AG04449 (cell line): ENCODE results near the gene TMOD4.
"Not testable (repeated sequence)": the region's sequence is repeated elsewhere in the genome, so short reads cannot be mapped to it uniquely, and the experiment has no call there.

Experiments used
- CTCF ChIA-PET: fragments of 350-600 bp; formaldehyde crosslinking; extraction: SDS; loops from one replicate; lab custom pipeline; 2021; ENCODE audit warnings: antibody characterized with exemption; lab: Yijun Ruan, JAX
- POLR2A ChIA-PET: fragments of 400-600, 350-600 bp; formaldehyde crosslinking; extraction: SDS; loops from one replicate; lab custom pipeline; 2020; ENCODE audit warnings: antibody characterized with exemption, inconsistent platforms; lab: Yijun Ruan, JAX
- DNase-seq: peaks from one replicate; pipeline ENCODE4 v3.0.0-alpha.2; 2010; ENCODE audit warnings: low read depth, low spot score
- H3K4me3 ChIP-seq: 2 replicates; pipeline ENCODE4 v1.5.1; 2011; ENCODE audit warnings: low read depth, mild to moderate bottlenecking, control low read depth, low read length
- TF ChIP-seq, protein P1 (sequence below): IDR thresholded peaks from one replicate; pipeline ENCODE4 v1.5.1; 2011; ENCODE audit warnings: mild to moderate bottlenecking, moderate library complexity, low read length, control low read depth, inconsistent platforms; ENCODE audit not compliant: insufficient read depth; ENCODE audit errors: missing control alignments

TMOD4 gene

DNA sequence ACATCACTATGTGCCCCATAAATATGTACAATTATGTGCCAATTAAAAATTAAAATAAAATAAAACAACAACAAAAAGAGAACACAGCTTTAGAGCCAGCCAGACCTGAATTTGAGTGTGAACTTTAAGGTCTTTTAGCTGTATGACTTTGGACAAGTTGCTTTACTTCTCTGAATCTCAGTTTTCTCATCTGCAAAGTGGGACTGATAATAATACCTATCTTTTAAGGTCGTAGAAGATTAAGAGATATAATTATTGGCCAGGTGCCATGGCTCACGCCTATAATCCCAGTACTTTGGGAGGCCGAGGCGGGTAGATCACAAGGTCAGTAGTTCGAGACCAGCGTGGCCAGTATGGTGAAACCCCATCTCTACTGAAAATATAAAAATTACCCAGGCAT lies 17.5 kb upstream of the TMOD4 start:
- ChIA-PET CTCF (interaction anchor here (0.9 to 1.6 kb wide), 2 partner anchors 147 to 271 kb away, joined by 3 to 5 read pairs; no protein-coding TSS in a partner anchor), POLR2A (no interaction called here)
- TF ChIP-seq, protein P1, sequence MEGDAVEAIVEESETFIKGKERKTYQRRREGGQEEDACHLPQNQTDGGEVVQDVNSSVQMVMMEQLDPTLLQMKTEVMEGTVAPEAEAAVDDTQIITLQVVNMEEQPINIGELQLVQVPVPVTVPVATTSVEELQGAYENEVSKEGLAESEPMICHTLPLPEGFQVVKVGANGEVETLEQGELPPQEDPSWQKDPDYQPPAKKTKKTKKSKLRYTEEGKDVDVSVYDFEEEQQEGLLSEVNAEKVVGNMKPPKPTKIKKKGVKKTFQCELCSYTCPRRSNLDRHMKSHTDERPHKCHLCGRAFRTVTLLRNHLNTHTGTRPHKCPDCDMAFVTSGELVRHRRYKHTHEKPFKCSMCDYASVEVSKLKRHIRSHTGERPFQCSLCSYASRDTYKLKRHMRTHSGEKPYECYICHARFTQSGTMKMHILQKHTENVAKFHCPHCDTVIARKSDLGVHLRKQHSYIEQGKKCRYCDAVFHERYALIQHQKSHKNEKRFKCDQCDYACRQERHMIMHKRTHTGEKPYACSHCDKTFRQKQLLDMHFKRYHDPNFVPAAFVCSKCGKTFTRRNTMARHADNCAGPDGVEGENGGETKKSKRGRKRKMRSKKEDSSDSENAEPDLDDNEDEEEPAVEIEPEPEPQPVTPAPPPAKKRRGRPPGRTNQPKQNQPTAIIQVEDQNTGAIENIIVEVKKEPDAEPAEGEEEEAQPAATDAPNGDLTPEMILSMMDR: no peak
- H3K4me3 ChIP-seq: no peak overlapping the region
- DNase-seq: no peak

DNA sequence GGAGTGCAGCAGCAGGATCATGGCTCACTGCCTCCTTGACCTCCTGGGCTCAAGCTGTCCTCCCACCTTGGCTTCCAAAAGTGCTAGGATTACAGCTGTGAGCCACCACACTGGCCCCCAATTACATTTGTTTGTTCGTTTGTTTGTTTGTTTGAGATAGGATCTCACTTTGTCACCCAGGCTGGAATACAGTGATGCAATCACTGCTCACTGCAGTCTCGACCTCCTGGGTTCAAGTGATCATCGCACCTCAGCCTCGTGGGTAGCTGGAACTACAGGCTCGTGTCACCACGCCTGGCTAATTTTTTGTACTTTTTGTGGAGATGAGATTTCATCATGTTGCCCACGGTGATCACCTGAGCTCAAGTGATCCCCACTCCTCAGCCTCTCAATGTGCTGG lies 16.3 kb upstream of the TMOD4 start:
- POLR2A ChIA-PET: no interaction called here
- H3K4me3 ChIP-seq: no peak overlapping the region
- DNase-seq: no peak
- CTCF ChIA-PET: interaction anchor here (0.9 to 1.6 kb wide), 2 partner anchors 148 to 270 kb away, joined by 3 to 5 read pairs; no protein-coding TSS in a partner anchor
- TF ChIP-seq, protein P1: no peak

DNA sequence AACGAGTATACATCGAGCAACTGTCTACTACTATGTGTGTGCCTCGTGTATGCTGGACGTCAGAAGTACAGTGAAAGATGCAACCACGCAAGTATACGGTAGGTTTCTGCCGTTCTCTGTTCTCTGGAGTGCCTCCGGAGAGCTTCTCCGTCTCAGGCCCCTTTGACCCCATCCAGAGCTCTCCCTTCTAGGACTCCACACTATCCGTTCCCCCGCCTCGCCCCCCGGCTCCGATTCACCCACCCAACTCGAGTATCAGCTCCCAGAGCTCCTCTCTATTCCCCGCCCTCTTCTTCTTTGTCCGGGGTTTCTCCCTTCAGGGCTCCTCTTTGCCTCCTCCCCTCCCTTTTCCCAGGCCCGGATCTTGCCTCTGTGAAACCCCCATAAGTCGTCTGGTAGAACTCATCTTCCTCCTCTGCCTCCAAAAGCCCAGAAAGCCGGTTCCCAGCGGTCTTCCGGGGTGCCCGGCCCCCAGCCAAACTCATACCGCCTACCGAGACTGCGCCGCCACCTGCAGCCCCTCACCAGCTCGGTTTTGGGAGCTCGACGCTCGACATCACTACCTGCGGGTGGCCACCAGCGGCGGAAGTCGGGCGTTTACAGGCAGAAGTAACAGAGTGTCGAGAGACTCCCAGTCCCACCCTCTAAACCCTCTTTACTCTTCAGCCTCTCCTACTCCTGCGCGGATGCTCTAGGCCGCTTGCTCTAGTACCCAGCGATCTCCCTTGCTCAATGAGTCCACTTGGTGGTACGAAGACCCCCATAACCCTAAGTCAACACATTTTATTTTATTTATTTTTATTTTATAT lies 14.1 kb upstream of the TMOD4 start, which contains the start of gene VPS72:
VPS72 (minus strand) TSS at position 561 of the 809 bp plus-strand sequence; CDS start at position 485, 76 bp downstream.
- H3K4me3 ChIP-seq: peak within 1 kb of the TSS; percentile 67
- DNase-seq: no peak
- TF ChIP-seq, protein P1: no peak
- POLR2A ChIA-PET: interaction anchor here (0.6 to 1.6 kb wide), 10 partner anchors 10 to 137 kb away, joined by 3 to 7 read pairs (median 4); partner anchors contain the start of genes PI4KB, PSMD4 and ZNF687
- CTCF ChIA-PET: interaction anchor here (0.7 to 4.4 kb wide), 7 partner anchors 9 to 151 kb away, joined by 3 to 24 read pairs (median 4); partner anchors contain the start of gene TMOD4

DNA sequence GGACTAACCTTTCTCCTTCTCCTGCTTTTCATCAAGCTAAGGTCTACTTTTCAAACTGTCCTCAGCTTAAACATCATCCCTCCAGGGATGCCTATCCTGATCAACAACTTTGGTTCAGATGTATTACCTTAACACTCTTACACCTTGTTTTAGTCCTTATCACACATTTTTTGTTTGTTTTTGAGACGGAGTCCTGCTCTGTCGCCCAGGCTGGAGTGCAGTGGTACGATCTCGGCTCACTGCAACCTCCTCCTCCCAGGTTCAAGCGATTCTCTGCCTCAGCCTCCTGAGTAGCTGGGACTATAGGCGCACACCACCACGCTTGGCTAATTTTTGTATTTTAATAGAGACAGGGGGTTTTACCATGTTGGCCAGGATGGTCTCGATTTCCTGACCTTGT lies 12.9 kb upstream of the TMOD4 start:
- POLR2A ChIA-PET: interaction anchor here (0.8 kb wide), 1 partner anchor 20 kb away, joined by 3 read pairs; no protein-coding TSS in a partner anchor

DNA sequence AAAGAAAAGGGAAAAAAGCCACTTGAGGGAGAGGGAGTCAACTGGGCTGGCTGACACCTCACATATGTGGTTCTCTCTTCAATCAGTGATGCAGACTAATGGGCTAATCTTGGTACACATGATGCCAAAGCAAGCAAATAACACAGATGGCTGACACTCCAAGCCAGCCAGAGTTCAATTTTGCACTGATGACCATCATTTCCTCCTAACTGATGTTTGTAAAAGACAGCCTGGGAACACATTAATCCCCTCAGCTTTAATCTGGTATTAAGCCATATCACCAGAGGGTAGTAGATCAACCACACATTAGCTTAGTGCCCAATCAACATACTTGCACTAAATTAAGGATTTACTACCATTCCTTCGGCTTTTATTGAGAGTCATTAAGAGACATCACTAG lies 11.4 kb upstream of the TMOD4 start:
- no peak overlapping the region for H3K4me3 ChIP-seq
- POLR2A ChIA-PET: no interaction called here
- TF ChIP-seq, protein P1: no peak
- CTCF ChIA-PET: interaction anchor here (1.3 to 4.4 kb wide), 2 partner anchors 11 to 68 kb away, joined by 3 to 24 read pairs; partner anchors contain the start of genes PSMD4 and TMOD4
- no peak for DNase-seq

More for the DNA sequence above, 12.9 kb upstream of the TMOD4 start:
- peak overlapping the region; percentile 67 for H3K4me3 ChIP-seq
- CTCF ChIA-PET: interaction anchor here (0.9 to 4.4 kb wide), 4 partner anchors 13 to 152 kb away, joined by 4 to 24 read pairs (median 4); partner anchors contain the start of gene TMOD4
- not testable (repeated sequence) for DNase-seq

DNA sequence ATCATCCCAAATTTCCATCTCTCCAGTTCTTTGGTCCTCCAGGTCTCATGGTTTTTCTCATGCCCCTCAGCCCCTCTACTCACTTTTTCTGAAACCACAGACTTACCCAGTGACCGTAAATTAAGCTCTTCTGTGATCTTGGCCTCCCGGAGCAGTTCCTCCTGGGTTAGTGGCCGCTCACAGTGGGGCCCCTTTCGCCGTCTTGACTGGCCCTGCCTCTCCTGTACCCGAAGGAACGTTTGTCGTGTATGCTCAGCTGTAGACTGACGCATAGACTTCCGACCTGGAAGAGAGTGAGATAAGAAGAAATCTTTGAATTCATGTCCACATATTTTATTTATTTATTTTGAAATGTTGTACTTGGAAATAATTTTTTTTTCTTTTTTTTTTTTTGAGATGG lies 8.4 kb upstream of the TMOD4 start:
- ChIA-PET CTCF (interaction anchor here (0.6 to 1.8 kb wide), 2 partner anchors 9 to 68 kb away, joined by 3 to 7 read pairs; partner anchors contain the start of gene TMOD4), POLR2A (no interaction called here)
- DNase-seq: no peak
- H3K4me3 ChIP-seq: no peak overlapping the region
- TF ChIP-seq, protein P1: no peak
